Progenitor cell of endocrine pancreas (in vitro differentiated cells): ENCODE results near the gene PRKD1. TPM values are rescaled to one million over a fixed set of nuclear protein-coding genes. Genes with fewer than 3 reads are reported as not detected.
A peak's percentile ranks its signal among the peaks of the same experiment; 100 is the strongest.

Experiments
- DNase-seq: peaks from one replicate; pipeline ENCODE4 v3.0.0; 2021; ENCODE audit warnings: low spot score; ENCODE audit not compliant: unreplicated experiment
- H3K27ac Mint-ChIP-seq: 2 replicates; pipeline ENCODE4 v1.8.0; 2021; ENCODE audit warnings: mild to moderate bottlenecking, moderate library complexity, mixed read lengths
- H3K27me3 Mint-ChIP-seq: 2 replicates; pipeline ENCODE4 v1.8.0; 2021; ENCODE audit warnings: mixed read lengths
- H3K36me3 Mint-ChIP-seq: 2 replicates; pipeline ENCODE4 v1.8.0; 2022; ENCODE audit warnings: mixed read lengths; ENCODE audit not compliant: insufficient read depth
- H3K4me1 Mint-ChIP-seq: 2 replicates; pipeline ENCODE4 v1.8.0; 2021; ENCODE audit warnings: low read depth, mixed read lengths
- H3K4me3 Mint-ChIP-seq: 2 replicates; pipeline ENCODE4 v1.8.0; 2021; ENCODE audit warnings: low read depth, mild to moderate bottlenecking, moderate library complexity, mixed read lengths
- H3K9me3 Mint-ChIP-seq: 2 replicates; pipeline ENCODE4 v1.8.0; 2021; ENCODE audit warnings: low read depth, mixed read lengths
- total RNA-seq: library from RNA; stranded (reverse); gene quantifications from 2 replicates; pipeline ENCODE4 v1.2.1, GENCODE V29; 2021
- TF ChIP-seq, protein P1 (sequence below): fragments of 200-600 bp; sonication (generic); IDR thresholded peaks from one replicate; pipeline ENCODE4 v1.5.0; 2021; ENCODE audit warnings: antibody characterized with exemption, mild to moderate bottlenecking; ENCODE audit not compliant: unreplicated experiment

The PRKD1 gene
- total RNA-seq, 1 donor from 2014 or later, result 23.6 TPM

- H3K4me1 Mint-ChIP-seq, result peaks cover 43% of the 10 kb centered on the region
- H3K27me3 Mint-ChIP-seq, result no peaks in the 10 kb centered on the region
- H3K36me3 Mint-ChIP-seq, result no peaks in the 10 kb centered on the region
- H3K27ac Mint-ChIP-seq, result peak overlapping the region; percentile 91
- TF ChIP-seq, protein P1, sequence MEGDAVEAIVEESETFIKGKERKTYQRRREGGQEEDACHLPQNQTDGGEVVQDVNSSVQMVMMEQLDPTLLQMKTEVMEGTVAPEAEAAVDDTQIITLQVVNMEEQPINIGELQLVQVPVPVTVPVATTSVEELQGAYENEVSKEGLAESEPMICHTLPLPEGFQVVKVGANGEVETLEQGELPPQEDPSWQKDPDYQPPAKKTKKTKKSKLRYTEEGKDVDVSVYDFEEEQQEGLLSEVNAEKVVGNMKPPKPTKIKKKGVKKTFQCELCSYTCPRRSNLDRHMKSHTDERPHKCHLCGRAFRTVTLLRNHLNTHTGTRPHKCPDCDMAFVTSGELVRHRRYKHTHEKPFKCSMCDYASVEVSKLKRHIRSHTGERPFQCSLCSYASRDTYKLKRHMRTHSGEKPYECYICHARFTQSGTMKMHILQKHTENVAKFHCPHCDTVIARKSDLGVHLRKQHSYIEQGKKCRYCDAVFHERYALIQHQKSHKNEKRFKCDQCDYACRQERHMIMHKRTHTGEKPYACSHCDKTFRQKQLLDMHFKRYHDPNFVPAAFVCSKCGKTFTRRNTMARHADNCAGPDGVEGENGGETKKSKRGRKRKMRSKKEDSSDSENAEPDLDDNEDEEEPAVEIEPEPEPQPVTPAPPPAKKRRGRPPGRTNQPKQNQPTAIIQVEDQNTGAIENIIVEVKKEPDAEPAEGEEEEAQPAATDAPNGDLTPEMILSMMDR, result no peak
- no peak for DNase-seq
- H3K9me3 Mint-ChIP-seq, result peaks cover 4% of the 10 kb centered on the region
- H3K4me3 Mint-ChIP-seq, result no peak overlapping the region
Observed at GRCh38 chr14:29756019-29756385, 171.6 kb downstream of the PRKD1 start.

- Mint-ChIP-seq H3K4me1 (peaks cover 47% of the 10 kb centered on the region), H3K4me3 (peak overlapping the region; percentile 42), H3K27me3 (no peaks in the 10 kb centered on the region), H3K36me3 (no peaks in the 10 kb centered on the region), H3K9me3 (peaks cover 6% of the 10 kb centered on the region), H3K27ac (peak overlapping the region; percentile 91)
- no peak for DNase-seq
- TF ChIP-seq, protein P1, result no peak
Observed at GRCh38 chr14:29755311-29756018, 172.2 kb downstream of the PRKD1 start.

DNA sequence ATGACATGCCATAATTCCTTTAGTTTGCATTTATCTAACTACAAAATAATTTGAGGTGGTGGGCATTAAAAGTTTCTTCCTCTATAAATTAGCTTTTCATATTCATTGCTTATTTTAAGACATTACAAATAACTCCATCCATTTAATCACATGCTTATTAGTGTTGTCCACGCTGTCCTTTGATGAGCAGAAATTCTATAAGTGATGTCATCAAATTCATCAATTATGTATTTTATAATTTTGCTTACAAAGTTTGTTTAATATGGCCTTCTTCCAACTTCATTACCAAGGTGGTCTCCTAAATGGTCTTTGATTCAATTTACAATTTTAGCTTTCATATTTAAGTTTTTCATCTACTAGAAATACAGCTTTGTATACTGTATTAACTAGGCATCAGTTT is 173.5 kb downstream of the PRKD1 start:
- Mint-ChIP-seq H3K36me3 (no peaks in the 10 kb centered on the region), H3K4me1 (peaks cover 60% of the 10 kb centered on the region), H3K27me3 (no peaks in the 10 kb centered on the region), H3K27ac (no peak overlapping the region), H3K4me3 (no peak overlapping the region), H3K9me3 (peaks cover 7% of the 10 kb centered on the region)
- DNase-seq, result no peak
- TF ChIP-seq, protein P1, result no peak

DNA sequence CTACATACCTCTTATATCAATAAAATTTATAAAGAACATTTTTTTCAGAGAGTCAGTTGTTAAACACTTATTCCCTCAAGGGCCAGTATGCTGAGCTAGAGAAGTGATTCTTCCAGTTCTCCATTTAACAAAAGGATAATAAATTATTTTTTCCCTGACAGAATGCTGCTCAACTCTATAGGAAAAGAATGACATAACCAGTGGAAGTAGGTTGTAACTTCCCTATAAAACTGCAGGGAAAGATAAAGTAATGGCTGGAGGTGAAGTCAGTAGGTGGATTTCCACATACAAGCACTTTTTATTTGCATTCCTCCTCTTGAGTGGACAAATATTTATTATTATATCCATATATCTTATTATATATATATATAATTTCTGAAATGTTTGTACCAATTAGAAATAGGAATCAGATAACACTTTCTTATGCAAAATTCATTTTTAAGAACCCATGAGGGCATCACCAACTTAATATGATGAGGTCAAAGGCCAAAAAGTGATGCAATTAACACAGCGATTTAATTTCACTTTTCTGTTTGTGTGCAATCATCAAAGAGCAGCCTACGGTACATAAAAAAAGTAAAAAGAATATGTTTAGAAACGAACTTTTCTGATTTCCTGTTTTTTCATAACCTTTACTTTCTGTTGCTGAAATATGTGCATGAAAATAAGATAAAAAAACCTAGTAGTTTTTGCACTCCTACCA is 175.3 kb downstream of the PRKD1 start:
- Mint-ChIP-seq H3K27ac (no peak overlapping the region), H3K27me3 (no peaks in the 10 kb centered on the region), H3K36me3 (no peaks in the 10 kb centered on the region), H3K9me3 (peaks cover 7% of the 10 kb centered on the region), H3K4me1 (peaks cover 55% of the 10 kb centered on the region), H3K4me3 (no peak overlapping the region)
- no peak for DNase-seq
- TF ChIP-seq, protein P1, result no peak

- peaks cover 9% of the 10 kb centered on the region for H3K9me3 Mint-ChIP-seq
- H3K4me1 Mint-ChIP-seq, result peaks cover 40% of the 10 kb centered on the region
- H3K36me3 Mint-ChIP-seq, result no peaks in the 10 kb centered on the region
- H3K27me3 Mint-ChIP-seq, result no peaks in the 10 kb centered on the region
- H3K4me3 Mint-ChIP-seq, result peak overlapping the region; percentile 23
- no peak for DNase-seq
- TF ChIP-seq, protein P1, result no peak
- H3K27ac Mint-ChIP-seq, result peak overlapping the region; percentile 73
Observed at GRCh38 chr14:29749829-29750228, 177.8 kb downstream of the PRKD1 start.
